Testis (tissue), 5 donors: ENCODE results near the gene SPPL2B. TPM values are rescaled to one million over a fixed set of nuclear protein-coding genes. Genes with fewer than 3 reads are reported as not detected.
"Not testable (repeated sequence)": the region's sequence is repeated elsewhere in the genome, so short reads cannot be mapped to it uniquely, and the experiment has no call there.

Source experiments
- DNase-seq: peaks from one replicate; pipeline ENCODE4 v3.0.0-alpha.2; 2019
- H3K27ac ChIP-seq, 2 donors: fragments of 200-600 bp; sonication (generic); one replicate each; pipeline ENCODE4 v1.5.1; 2019
- H3K27me3 ChIP-seq: fragments of 200-600 bp; sonication (generic); one replicate; pipeline ENCODE4 v1.5.1; 2019
- H3K36me3 ChIP-seq: fragments of 200-600 bp; sonication (generic); one replicate; pipeline ENCODE4 v1.5.1; 2017; ENCODE audit warnings: low read depth; ENCODE audit errors: missing control alignments
- H3K4me1 ChIP-seq: fragments of 200-600 bp; sonication (generic); one replicate; pipeline ENCODE4 v1.5.1; 2019
- H3K4me3 ChIP-seq, 2 donors: fragments of 200-600 bp; sonication (generic); one replicate each; pipeline ENCODE4 v1.5.1; 2017 to 2019
- H3K9me3 ChIP-seq: fragments of 200-600 bp; sonication (generic); one replicate; pipeline ENCODE4 v1.5.1; 2017
- CTCF ChIP-seq, 3 experiments: fragments of 450-650 bp in 2 of 3; fragments of 200-600 bp in 1 of 3; sonication (generic) in 1 of 3; IDR thresholded peaks; one replicate each; pipeline ENCODE4 v1.5.1; 2016 to 2019; ENCODE audit warnings: antibody characterized with exemption in 3 of 3, mild to moderate bottlenecking in 2 of 3, moderate library complexity in 1 of 3
- POLR2A ChIP-seq: fragments of 450-650 bp; IDR thresholded peaks from one replicate; pipeline ENCODE4 v1.6.1; 2017; ENCODE audit warnings: antibody characterized with exemption, mild to moderate bottlenecking, moderate library complexity
- WGBS, 2 donors: methylation state at CpG; one replicate each; pipeline ENCODE4 v1.1.5; 2018; 5-methylcytosine and 5-hydroxymethylcytosine counted together
- intact Hi-C: fragments of 100-400 bp; cut with DNase I; formaldehyde crosslinking; loops from one replicate; pipeline ENCODE4 v1.15.1; 2023; ENCODE audit warnings: low total_unique reads
- long read RNA-seq, 2 donors: transcript quantifications; one replicate each; lab custom pipeline, GENCODE V29; 2026
- polyA plus RNA-seq: library from polyadenylated mRNA; stranded (reverse); fragments of 350-450 nt; fragmentation: Illumina TruSeq; extraction: RNeasy Lipid Tissue Mini Kit (QIAGEN cat#74804); gene quantifications from one replicate; pipeline ENCODE4 v1.2.3, GENCODE V29; 2014; ENCODE audit warnings: low read depth, low replicate concordance; ENCODE audit not compliant: insufficient read depth
- total RNA-seq, 2 donors: library from RNA; depleted of rRNA; stranded (reverse); fragments of >200 nt; gene quantifications; one replicate each; pipeline ENCODE4 v1.2.3, GENCODE V29; 2016

SPPL2B gene
- total RNA-seq (100 to 1,000 TPM; 158 to 215 TPM), polyA plus RNA-seq (132 TPM)
- long read RNA-seq, donor 1, transcript SPPL2B-209 (15 exons, 3,456 nt) = major isoform, 7 of 14 reads
- long read RNA-seq, donor 1, partial matches to known transcripts = 5 of 14 reads
- long read RNA-seq, donor 1, other reads (novel, unspliced or antisense) = 0 of 14 reads
- long read RNA-seq, donor 2, partial matches to known transcripts = 0 of 3 reads
- long read RNA-seq, donor 2, other reads (novel, unspliced or antisense) = 0 of 3 reads

GRCh38 chr19:2328401-2329148 is at the start of gene SPPL2B, which contains the start of gene LSM7:
Gene SPPL2B (plus strand): TSS chr19:2328684. CDS start chr19:2328710, 26 bp downstream.
Gene LSM7 (minus strand): TSS chr19:2328586. CDS start chr19:2328566, 20 bp downstream.
- DNase-seq = peak; percentile 92
- H3K27ac ChIP-seq = peak within 1 kb of the TSS; percentile 59 to 64
- H3K4me1 ChIP-seq = peaks cover 13% of the 10 kb centered on the region
- H3K27me3 ChIP-seq = no peaks in the 10 kb centered on the region
- no peaks in the 10 kb centered on the region for H3K36me3 ChIP-seq
- peak within 1 kb of the TSS; percentile 90 to 98 for H3K4me3 ChIP-seq
- no peaks in the 10 kb centered on the region for H3K9me3 ChIP-seq
- intact Hi-C loops = no loop called here
- WGBS, 2 donors = 0% methylated on average over 45 to 63 of the region's 89 CpGs
- TF ChIP-seq CTCF (IDR thresholded peaks at IDR 0.05) = peak in 1 of 3 experiments; percentile 8
- TF ChIP-seq POLR2A = no peak

- intact Hi-C loops = no loop called here
- 78 to 79% methylated on average over 11 to 26 of the region's 26 CpGs for WGBS, 2 donors
These were observed 47.7 kb upstream of the SPPL2B start for GRCh38 chr19:2280633-2281264.

GRCh38 chr19:2281265-2282061 is 47.0 kb upstream of the SPPL2B start:
- peaks cover 22% of the 10 kb centered on the region for H3K4me1 ChIP-seq
- peak overlapping the region in 1 of 2 donors; percentile 15 for H3K4me3 ChIP-seq
- H3K9me3 ChIP-seq, H3K36me3 ChIP-seq, DNase-seq, H3K27me3 ChIP-seq, intact Hi-C loops: not testable (repeated sequence)
- WGBS, 2 donors = 39 to 42% methylated on average over 10 to 12 of the region's 16 CpGs
- peak overlapping the region; percentile 9 to 45 for H3K27ac ChIP-seq

More at GRCh38 chr19:2280633-2281264, 47.7 kb upstream of the SPPL2B start:
- Histone ChIP-seq H3K4me1 (peaks cover 29% of the 10 kb centered on the region), H3K9me3 (no peaks in the 10 kb centered on the region), H3K27me3 (no peaks in the 10 kb centered on the region), H3K36me3 (no peaks in the 10 kb centered on the region), H3K4me3 (no peak overlapping the region), H3K27ac (no peak overlapping the region)
- TF ChIP-seq POLR2A (no peak), CTCF (IDR thresholded peaks at IDR 0.05) (no peak)
- no peak for DNase-seq

GRCh38 chr19:2282062-2282861 is 46.2 kb upstream of the SPPL2B start, which contains the start of gene PEAK3:
Gene PEAK3 (minus strand): TSS chr19:2282175. CDS start chr19:2280931, 1,244 bp downstream.
- Histone ChIP-seq H3K4me3 (peak within 1 kb of the TSS in 1 of 2 donors; percentile 15), H3K36me3 (no peaks in the 10 kb centered on the region), H3K9me3 (no peaks in the 10 kb centered on the region), H3K4me1 (peaks cover 14% of the 10 kb centered on the region), H3K27ac (peak within 1 kb of the TSS; percentile 45 to 50), H3K27me3 (no peaks in the 10 kb centered on the region)
- WGBS, 2 donors = 32 to 42% methylated on average over 34 to 40 of the region's 41 CpGs
- intact Hi-C loops = no loop called here
- peak; percentile 78 for DNase-seq
- TF ChIP-seq POLR2A = no peak
- TF ChIP-seq CTCF (IDR thresholded peaks at IDR 0.05) = no peak
